GM12878 (cell line): Measurements from ENCODE around the gene CREBRF. TPM values are rescaled to one million over a fixed set of nuclear protein-coding genes. Genes with fewer than 3 reads are reported as not detected.

ENCODE experiments used
- ATAC-seq: fragments of 200-7000 bp; cut with Tn5 transposase; 3 replicates; pipeline ENCODE4 v1.9.1; 2020; ENCODE audit warnings: mild to moderate bottlenecking, moderate library complexity
- BruUV-seq: library from RNA; stranded (reverse); fragments of 400-500 nt; replicated peaks from 2 replicates; lab custom pipeline; 2021; lab: Mats Ljungman, UMichigan
- CTCF ChIA-PET: fragments of 300-600 bp; sonication (Branson Sonifier 250); formaldehyde crosslinking; extraction: SDS; loops from one replicate; lab custom pipeline; 2021; ENCODE audit warnings: inconsistent platforms; lab: Yijun Ruan, JAX
- POLR2A ChIA-PET: fragments of 350-600 bp; formaldehyde crosslinking; extraction: SDS; loops from one replicate; lab custom pipeline; 2021; ENCODE audit warnings: inconsistent platforms; lab: Charles Lee
- RAD21 ChIA-PET: fragments of 300-600 bp; sonication (Branson Sonifier 250); formaldehyde crosslinking; loops from one replicate; lab custom pipeline; 2023; ENCODE audit warnings: antibody characterized with exemption; ENCODE audit not compliant: unreplicated experiment; lab: Charles Lee
- SMC1A ChIA-PET: fragments of 300-600 bp; sonication (Branson Sonifier 250); formaldehyde crosslinking; loops from one replicate; lab custom pipeline; 2023; ENCODE audit not compliant: unreplicated experiment, uncharacterized antibody; lab: Charles Lee
- DNase-seq: peaks from one replicate; pipeline ENCODE4 v3.0.0-alpha.2; 2011; ENCODE audit warnings: low read depth, low spot score
- FAIRE-seq: peaks from 3 replicates; lab custom pipeline; 2011; peaks lifted over from hg19 to GRCh38; lab: Jason Lieb, UNC
- H2AFZ ChIP-seq: 2 replicates; pipeline ENCODE4 v1.6.0; 2011; ENCODE audit warnings: low read depth, low read length, control low read depth; ENCODE audit not compliant: control insufficient read depth
- H3K27ac ChIP-seq: 2 replicates; pipeline ENCODE4 v1.5.1; 2011; ENCODE audit warnings: control low read depth; ENCODE audit not compliant: control insufficient read depth, insufficient read depth
- H3K27me3 ChIP-seq, 2 experiments: replicated peaks in 1 of 2; 2 replicates each; pipeline versions ENCODE4 v1.6.0 to v1.6.1; 2011; ENCODE audit warnings: low read length in 1 of 2; ENCODE audit not compliant: control insufficient read depth in 2 of 2, insufficient read depth in 2 of 2
- H3K36me3 ChIP-seq, 2 experiments: 2 replicates each; pipeline ENCODE4 v1.5.1; 2011; ENCODE audit warnings: low read length in 1 of 2; ENCODE audit not compliant: control insufficient read depth in 2 of 2, insufficient read depth in 2 of 2
- H3K4me1 ChIP-seq: 2 replicates; pipeline ENCODE4 v1.6.1; 2011; ENCODE audit warnings: mild to moderate bottlenecking, low read length, moderate library complexity, mixed read lengths; ENCODE audit not compliant: control insufficient read depth, insufficient read depth
- H3K4me2 ChIP-seq: 2 replicates; pipeline ENCODE4 v1.6.0; 2011; ENCODE audit warnings: control low read depth; ENCODE audit not compliant: control insufficient read depth, insufficient read depth
- H3K4me3 ChIP-seq: fragments of 200-600 bp; sonication (generic); 2 replicates; pipeline ENCODE4 v1.5.1; 2016
- H3K79me2 ChIP-seq: 2 replicates; pipeline ENCODE4 v1.6.0; 2011; ENCODE audit warnings: low read length; ENCODE audit not compliant: control insufficient read depth, insufficient read depth
- H3K9ac ChIP-seq: 2 replicates; pipeline ENCODE4 v1.8.0; 2011; ENCODE audit warnings: low read length, control low read depth, mixed read lengths; ENCODE audit not compliant: control insufficient read depth, insufficient read depth
- H3K9me3 ChIP-seq: replicated peaks from 3 replicates; pipeline ENCODE4 v1.5.1; 2011; ENCODE audit warnings: mild to moderate bottlenecking, low read length; ENCODE audit not compliant: control insufficient read depth, insufficient read depth
- H4K20me1 ChIP-seq: 2 replicates; pipeline ENCODE4 v1.6.0; 2011; ENCODE audit not compliant: control insufficient read depth, insufficient read depth
- FOXM1 ChIP-seq: IDR thresholded peaks from 2 replicates; pipeline ENCODE4 v1.6.1; 2012; ENCODE audit warnings: low read depth, mild to moderate bottlenecking, inconsistent platforms, low read length, moderate library complexity
- IKZF1 ChIP-seq: fragments of 450-650 bp; conservative IDR thresholded peaks from 2 replicates; pipeline ENCODE4 v1.6.1; 2017; ENCODE audit warnings: antibody characterized with exemption, mild to moderate bottlenecking
- MYC ChIP-seq: IDR thresholded peaks from 2 replicates; pipeline ENCODE4 v1.6.1; 2011; ENCODE audit warnings: mild to moderate bottlenecking, low read length, moderate library complexity, inconsistent platforms; ENCODE audit not compliant: insufficient read depth, insufficient replicate concordance, insufficient read length, severe bottlenecking
- NBN ChIP-seq: fragments of 450-650 bp; IDR thresholded peaks from 2 replicates; pipeline ENCODE4 v1.6.1; 2016
- NRF1 ChIP-seq: conservative IDR thresholded peaks from 2 replicates; pipeline ENCODE4 v1.6.1; 2011; ENCODE audit warnings: mild to moderate bottlenecking, low read depth, low read length, improper control_type of control experiment
- PAX8 ChIP-seq: fragments of 450-650 bp; IDR thresholded peaks from 2 replicates; pipeline ENCODE4 v1.6.1; 2017; ENCODE audit warnings: mild to moderate bottlenecking, moderate library complexity
- POLR2AphosphoS2 ChIP-seq: IDR thresholded peaks from 2 replicates; pipeline ENCODE4 v1.6.1; 2011; ENCODE audit warnings: low read depth, mild to moderate bottlenecking, low read length, improper control_type of control experiment, moderate library complexity
- POU2F2 ChIP-seq: IDR thresholded peaks from 3 replicates; pipeline ENCODE4 v1.6.1; 2011; ENCODE audit warnings: low read depth, mild to moderate bottlenecking, low read length, borderline replicate concordance
- SUZ12 ChIP-seq: fragments of 200-600 bp; sonication (generic); IDR thresholded peaks from one replicate; pipeline ENCODE4 v1.6.1; 2018; ENCODE audit warnings: antibody characterized with exemption, mild to moderate bottlenecking; ENCODE audit not compliant: unreplicated experiment
- WGBS: methylation state at CpG from one replicate; pipeline ENCODE4 v1.1.6; 2016; ENCODE audit warnings: low lambda C conversion rate; ENCODE audit not compliant: insufficient replicate concordance, insufficient coverage; ENCODE audit errors: missing lambda C conversion rate; 5-methylcytosine and 5-hydroxymethylcytosine counted together
- in situ Hi-C: fragments of 300-500 bp; cut with MboI; formaldehyde crosslinking; loops from 9 replicates; pipeline ENCODE4 v1.14.3; 2018; ENCODE audit warnings: mixed read lengths
- intact Hi-C: fragments of 100-400 bp; cut with micrococcal nuclease; formaldehyde crosslinking; loops from one replicate; pipeline ENCODE4 v1.14.2; 2022; ENCODE audit not compliant: unreplicated experiment
- polyA plus RNA-seq, 11 experiments: library from polyadenylated mRNA; depleted of rRNA in 4 of 11; unstranded in 6 of 11; stranded (reverse) in 5 of 11; fragments of >200 nt; fragmentation: Nextera tagmentation in 4 of 11; fragmentation: Illumina TruSeq in 1 of 11; extraction: Ambion mirVana in 4 of 11; extraction: Trizol in 1 of 11; gene quantifications; 1 replicate in 1 of 11; 2 replicates in 10 of 11; pipeline versions ENCODE4 v1.2.1 to v1.2.3, GENCODE V29; 2011 to 2016; ENCODE audit warnings: inconsistent platforms in 2 of 11, missing spikeins in 2 of 11, low read depth in 1 of 11
- total RNA-seq, 4 experiments: library from RNA; depleted of rRNA in 3 of 4; stranded (reverse); fragments of >200 nt in 3 of 4; fragmentation: Illumina TruSeq in 1 of 4; extraction: Trizol in 1 of 4; gene quantifications; 2 replicates each; pipeline versions ENCODE4 v1.2.1 to v1.2.3, GENCODE V29; 2013 to 2021
- TF ChIP-seq, protein P1 (sequence below): fragments of 450-650 bp; IDR thresholded peaks from 2 replicates; pipeline ENCODE4 v1.6.1; 2017; ENCODE audit warnings: low read depth, mild to moderate bottlenecking, moderate library complexity
- TF ChIP-seq, protein P2 (sequence below): IDR thresholded peaks from 2 replicates; pipeline ENCODE4 v1.6.1; 2011; ENCODE audit warnings: borderline replicate concordance, low read depth, mild to moderate bottlenecking, moderate library complexity, low read length; ENCODE audit not compliant: insufficient read depth, poor library complexity, severe bottlenecking
- TF ChIP-seq, protein P3 (sequence below): fragments of 450-650 bp; conservative IDR thresholded peaks from 2 replicates; pipeline ENCODE4 v1.6.1; 2017; ENCODE audit warnings: mild to moderate bottlenecking, moderate library complexity

CREBRF gene
- total and polyA plus RNA-seq, 10 of the 15 experiments (the other 5 are each of a cell fraction or from before 2014, with no cell fraction given) = 1.2 to 12.7 (median 3.9) TPM

DNA sequence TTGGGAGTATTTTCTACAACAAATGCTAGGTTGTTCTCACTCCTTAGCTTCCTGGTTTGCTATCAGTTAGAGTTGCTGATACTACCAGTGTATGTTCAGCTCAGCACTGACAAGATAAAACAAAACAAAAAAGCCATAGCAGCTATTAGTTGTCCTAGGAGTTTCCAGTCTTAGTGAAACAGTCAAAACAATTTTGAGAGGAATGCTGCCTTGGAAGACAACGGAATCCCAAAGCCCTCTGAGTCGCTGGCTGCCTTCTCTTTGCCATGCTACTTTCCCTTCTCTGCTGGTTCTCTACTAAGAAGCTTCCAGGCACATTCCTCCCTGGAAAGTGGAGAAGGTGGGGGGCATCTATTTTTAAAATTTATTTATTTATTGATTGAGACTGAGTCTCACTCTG, 5.4 kb upstream of the CREBRF start:
- ChIA-PET SMC1A (interaction anchor here (1.2 to 2.1 kb wide), 3 partner anchors 11 to 49 kb away, joined by 3 to 11 read pairs (median 8); no protein-coding TSS in a partner anchor), POLR2A (interaction anchor here (0.9 kb wide), 1 partner anchor 16 kb away, joined by 3 read pairs; no protein-coding TSS in a partner anchor), RAD21 (interaction anchor here (0.9 to 1.5 kb wide), 2 partner anchors 12 to 16 kb away, joined by 3 read pairs; no protein-coding TSS in a partner anchor)
- Histone ChIP-seq H3K27ac (no peak overlapping the region), H3K4me2 (no peak overlapping the region), H3K36me3 (no peaks in the 10 kb centered on the region), H3K9me3 (no peaks in the 10 kb centered on the region), H3K27me3 (no peaks in the 10 kb centered on the region), H3K79me2 (no peaks in the 10 kb centered on the region), H2AFZ (no peak overlapping the region)
- no TSS peak for BruUV-seq
- no peak for DNase-seq
- TF ChIP-seq MYC (no peak), POU2F2 (no peak), NBN (no peak), PAX8 (no peak), POLR2AphosphoS2 (no peak), SUZ12 (no peak), NRF1 (no peak), IKZF1 (no peak), FOXM1 (no peak)
- TF ChIP-seq, protein P1, sequence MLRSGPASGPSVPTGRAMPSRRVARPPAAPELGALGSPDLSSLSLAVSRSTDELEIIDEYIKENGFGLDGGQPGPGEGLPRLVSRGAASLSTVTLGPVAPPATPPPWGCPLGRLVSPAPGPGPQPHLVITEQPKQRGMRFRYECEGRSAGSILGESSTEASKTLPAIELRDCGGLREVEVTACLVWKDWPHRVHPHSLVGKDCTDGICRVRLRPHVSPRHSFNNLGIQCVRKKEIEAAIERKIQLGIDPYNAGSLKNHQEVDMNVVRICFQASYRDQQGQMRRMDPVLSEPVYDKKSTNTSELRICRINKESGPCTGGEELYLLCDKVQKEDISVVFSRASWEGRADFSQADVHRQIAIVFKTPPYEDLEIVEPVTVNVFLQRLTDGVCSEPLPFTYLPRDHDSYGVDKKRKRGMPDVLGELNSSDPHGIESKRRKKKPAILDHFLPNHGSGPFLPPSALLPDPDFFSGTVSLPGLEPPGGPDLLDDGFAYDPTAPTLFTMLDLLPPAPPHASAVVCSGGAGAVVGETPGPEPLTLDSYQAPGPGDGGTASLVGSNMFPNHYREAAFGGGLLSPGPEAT = no peak
- TF ChIP-seq, protein P2, sequence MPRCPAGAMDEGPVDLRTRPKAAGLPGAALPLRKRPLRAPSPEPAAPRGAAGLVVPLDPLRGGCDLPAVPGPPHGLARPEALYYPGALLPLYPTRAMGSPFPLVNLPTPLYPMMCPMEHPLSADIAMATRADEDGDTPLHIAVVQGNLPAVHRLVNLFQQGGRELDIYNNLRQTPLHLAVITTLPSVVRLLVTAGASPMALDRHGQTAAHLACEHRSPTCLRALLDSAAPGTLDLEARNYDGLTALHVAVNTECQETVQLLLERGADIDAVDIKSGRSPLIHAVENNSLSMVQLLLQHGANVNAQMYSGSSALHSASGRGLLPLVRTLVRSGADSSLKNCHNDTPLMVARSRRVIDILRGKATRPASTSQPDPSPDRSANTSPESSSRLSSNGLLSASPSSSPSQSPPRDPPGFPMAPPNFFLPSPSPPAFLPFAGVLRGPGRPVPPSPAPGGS = no peak
- TF ChIP-seq, protein P3, sequence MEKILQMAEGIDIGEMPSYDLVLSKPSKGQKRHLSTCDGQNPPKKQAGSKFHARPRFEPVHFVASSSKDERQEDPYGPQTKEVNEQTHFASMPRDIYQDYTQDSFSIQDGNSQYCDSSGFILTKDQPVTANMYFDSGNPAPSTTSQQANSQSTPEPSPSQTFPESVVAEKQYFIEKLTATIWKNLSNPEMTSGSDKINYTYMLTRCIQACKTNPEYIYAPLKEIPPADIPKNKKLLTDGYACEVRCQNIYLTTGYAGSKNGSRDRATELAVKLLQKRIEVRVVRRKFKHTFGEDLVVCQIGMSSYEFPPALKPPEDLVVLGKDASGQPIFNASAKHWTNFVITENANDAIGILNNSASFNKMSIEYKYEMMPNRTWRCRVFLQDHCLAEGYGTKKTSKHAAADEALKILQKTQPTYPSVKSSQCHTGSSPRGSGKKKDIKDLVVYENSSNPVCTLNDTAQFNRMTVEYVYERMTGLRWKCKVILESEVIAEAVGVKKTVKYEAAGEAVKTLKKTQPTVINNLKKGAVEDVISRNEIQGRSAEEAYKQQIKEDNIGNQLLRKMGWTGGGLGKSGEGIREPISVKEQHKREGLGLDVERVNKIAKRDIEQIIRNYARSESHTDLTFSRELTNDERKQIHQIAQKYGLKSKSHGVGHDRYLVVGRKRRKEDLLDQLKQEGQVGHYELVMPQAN = no peak
- TF ChIP-seq, all 136 proteins: peak for 0
- CTCF ChIA-PET = interaction anchor here (1.1 kb wide), 2 partner anchors 10 to 12 kb away, joined by 3 read pairs; no protein-coding TSS in a partner anchor
- in situ Hi-C loops = no loop called here
- 90% methylated on average over 2 of the region's 2 CpGs for WGBS
- H3K4me3 ChIP-seq = no peak overlapping the region
- intact Hi-C loops = loop anchor here (10.0 kb wide), 1 partner anchor 276 kb away; the partner anchor contains the start of gene DUSP1
- no peaks in the 10 kb centered on the region for H4K20me1 ChIP-seq
- FAIRE-seq (no peak), ATAC-seq (no peak)
- no peak overlapping the region for H3K9ac ChIP-seq
- peaks cover 25% of the 10 kb centered on the region for H3K4me1 ChIP-seq
